Neural cell (in vitro differentiated cells): ENCODE data around the gene CRY2. TPM values are rescaled to one million over a fixed set of nuclear protein-coding genes. Genes with fewer than 3 reads are reported as not detected.

Experiments used
- H2AFZ ChIP-seq: fragments of 200-600, 300-800 bp; sonication (generic), shearing (Covaris generic); 2 replicates; pipeline ENCODE4 v1.6.0; 2014; ENCODE audit warnings: low read depth, mild to moderate bottlenecking, antibody characterized with exemption, low read length, moderate library complexity
- H3F3A ChIP-seq: fragments of 200-600 bp; shearing (Covaris generic); 2 replicates; pipeline ENCODE4 v1.6.1; 2016; ENCODE audit warnings: mild to moderate bottlenecking, moderate library complexity, mixed read lengths, antibody characterized with exemption, low read length; ENCODE audit not compliant: insufficient read depth, poor library complexity, severe bottlenecking
- H3K27ac ChIP-seq: fragments of 200-600, 300-800 bp; sonication (generic), shearing (Covaris generic); 2 replicates; pipeline ENCODE4 v1.5.1; 2014; ENCODE audit warnings: mild to moderate bottlenecking, low read length, moderate library complexity
- H3K27me3 ChIP-seq: fragments of 300-800, 200-600 bp; sonication (generic), shearing (Covaris generic); 2 replicates; pipeline ENCODE4 v1.6.0; 2014; ENCODE audit warnings: mild to moderate bottlenecking, low read depth, low read length, moderate library complexity; ENCODE audit not compliant: insufficient read depth
- H3K36me3 ChIP-seq: fragments of 300-800, 200-600 bp; sonication (generic), shearing (Covaris generic); 2 replicates; pipeline ENCODE4 v1.5.1; 2014; ENCODE audit warnings: mild to moderate bottlenecking, antibody characterized with exemption, low read length, moderate library complexity; ENCODE audit not compliant: insufficient read depth
- H3K4me2 ChIP-seq: fragments of 300-800, 200-600 bp; sonication (generic), shearing (Covaris generic); 2 replicates; pipeline ENCODE4 v1.6.0; 2014; ENCODE audit warnings: mild to moderate bottlenecking, low read length
- H3K4me3 ChIP-seq: fragments of 300-800, 200-600 bp; sonication (generic), shearing (Covaris generic); 2 replicates; pipeline ENCODE4 v1.5.1; 2014; ENCODE audit warnings: mild to moderate bottlenecking, low read length, moderate library complexity
- H3K79me2 ChIP-seq: fragments of 200-600 bp; shearing (Covaris generic); replicated peaks from 2 replicates; pipeline ENCODE4 v1.6.0; 2014; ENCODE audit warnings: mild to moderate bottlenecking, low read length, moderate library complexity; ENCODE audit not compliant: insufficient read depth
- H3K9ac ChIP-seq: fragments of 300-800, 200-600 bp; sonication (generic), shearing (Covaris generic); 2 replicates; pipeline ENCODE4 v1.6.1; 2016; ENCODE audit warnings: mild to moderate bottlenecking, low read length, mixed read lengths
- H3K9me2 ChIP-seq: fragments of 200-600 bp; shearing (Covaris generic); 2 replicates; pipeline ENCODE4 v1.6.1; 2016; ENCODE audit warnings: mild to moderate bottlenecking, low read length, mixed read lengths; ENCODE audit not compliant: insufficient read depth
- H3K9me3 ChIP-seq: fragments of 200-600, 300-800 bp; sonication (generic), shearing (Covaris generic); 2 replicates; pipeline ENCODE4 v1.6.1; 2016; ENCODE audit warnings: mild to moderate bottlenecking, mixed run types, low read length, moderate library complexity, mixed read lengths
- H4K20me1 ChIP-seq: fragments of 200-600 bp; shearing (Covaris generic); 2 replicates; pipeline ENCODE4 v1.6.1; 2016; ENCODE audit warnings: mild to moderate bottlenecking, mixed run types; ENCODE audit not compliant: insufficient read depth
- CTCF ChIP-seq: fragments of 450-650 bp; IDR thresholded peaks from 2 replicates; pipeline ENCODE4 v1.5.1; 2014; ENCODE audit warnings: antibody characterized with exemption, mild to moderate bottlenecking, moderate library complexity; ENCODE audit not compliant: poor library complexity, severe bottlenecking
- EP300 ChIP-seq: fragments of 450-650 bp; conservative IDR thresholded peaks from 2 replicates; pipeline ENCODE4 v1.6.1; 2014; ENCODE audit warnings: antibody characterized with exemption, mild to moderate bottlenecking, moderate library complexity; ENCODE audit not compliant: poor library complexity, severe bottlenecking
- EZH2 ChIP-seq: fragments of 200-600, 300-800 bp; shearing (Covaris generic), sonication (generic); IDR thresholded peaks from 2 replicates; pipeline ENCODE4 v1.6.1; 2014; ENCODE audit warnings: antibody characterized with exemption, low read length, borderline replicate concordance, mild to moderate bottlenecking; ENCODE audit not compliant: insufficient read depth, poor library complexity, severe bottlenecking
- MXI1 ChIP-seq: fragments of 450-650 bp; conservative IDR thresholded peaks from 2 replicates; pipeline ENCODE4 v1.6.1; 2014; ENCODE audit warnings: antibody characterized with exemption, mild to moderate bottlenecking; ENCODE audit not compliant: poor library complexity, severe bottlenecking
- POLR2AphosphoS5 ChIP-seq: IDR thresholded peaks from 2 replicates; pipeline ENCODE4 v1.6.1; 2012
- RAD21 ChIP-seq: fragments of 450-650 bp; conservative IDR thresholded peaks from 2 replicates; pipeline ENCODE4 v1.6.1; 2014; ENCODE audit warnings: antibody characterized with exemption, mild to moderate bottlenecking, moderate library complexity
- REST ChIP-seq: IDR thresholded peaks from 2 replicates; pipeline ENCODE4 v1.6.1; 2012; ENCODE audit warnings: borderline replicate concordance
- SMC3 ChIP-seq: fragments of 450-650 bp; conservative IDR thresholded peaks from 2 replicates; pipeline ENCODE4 v1.6.1; 2014; ENCODE audit warnings: antibody characterized with exemption, mild to moderate bottlenecking, moderate library complexity; ENCODE audit not compliant: poor library complexity
- TAF1 ChIP-seq: IDR thresholded peaks from 2 replicates; pipeline ENCODE4 v1.6.1; 2012; ENCODE audit warnings: low read depth
- polyA plus RNA-seq: library from polyadenylated mRNA; depleted of rRNA; stranded (reverse); fragments of >200 nt; gene quantifications from 2 replicates; pipeline ENCODE4 v1.2.3, GENCODE V29; 2014

CRY2 gene
- polyA plus RNA-seq, 1 donor from 2014 or later: 27.8 TPM

- Histone ChIP-seq H3K36me3 (no peaks in the 10 kb centered on the region), H3K4me2 (no peak overlapping the region), H3K9me3 (no peaks in the 10 kb centered on the region), H3K9me2 (no peaks in the 10 kb centered on the region), H3K9ac (peak overlapping the region; percentile 66), H2AFZ (no peak overlapping the region), H3K27ac (no peak overlapping the region), H3K79me2 (peaks cover 25% of the 10 kb centered on the region), H4K20me1 (no peaks in the 10 kb centered on the region), H3K27me3 (no peaks in the 10 kb centered on the region), H3K4me3 (no peak overlapping the region), H3F3A (no peaks in the 10 kb centered on the region)
- TF ChIP-seq RAD21 (no peak), EZH2 (no peak), MXI1 (no peak), SMC3 (no peak), POLR2AphosphoS5 (no peak), CTCF (no peak), EP300 (no peak), REST (no peak), TAF1 (no peak)
Observed at GRCh38 chr11:45897556-45897955, 50.3 kb downstream of the CRY2 start.

GRCh38 chr11:45899086-45899447 is 51.8 kb downstream of the CRY2 start:
- Histone ChIP-seq H3K36me3 (no peaks in the 10 kb centered on the region), H3F3A (no peaks in the 10 kb centered on the region), H3K4me2 (peak overlapping the region; percentile 67), H3K9me3 (no peaks in the 10 kb centered on the region), H3K27ac (peak overlapping the region; percentile 97), H3K27me3 (no peaks in the 10 kb centered on the region), H3K9ac (peak overlapping the region; percentile 84), H3K79me2 (peaks cover 35% of the 10 kb centered on the region), H4K20me1 (peaks cover 3% of the 10 kb centered on the region), H3K4me3 (peak overlapping the region; percentile 86), H3K9me2 (no peaks in the 10 kb centered on the region), H2AFZ (no peak overlapping the region)
- TF ChIP-seq MXI1 (no peak), CTCF (no peak), SMC3 (no peak), RAD21 (no peak), TAF1 (no peak), EZH2 (no peak), POLR2AphosphoS5 (no peak), REST (no peak), EP300 (no peak)
